OCI-LY1 (cell line): ENCODE data around the gene PRKCZ.

ENCODE experiments used
- H2AFZ ChIP-seq: fragments of 200-600 bp; sonication (generic), shearing (Covaris generic); 2 replicates; pipeline ENCODE4 v1.6.0; 2014; ENCODE audit warnings: antibody characterized with exemption, mild to moderate bottlenecking, low read length
- H3F3A ChIP-seq: fragments of 200-600 bp; sonication (generic), shearing (Covaris generic); 2 replicates; pipeline ENCODE4 v1.6.0; 2014; ENCODE audit warnings: mild to moderate bottlenecking, antibody characterized with exemption, low read length, moderate library complexity; ENCODE audit not compliant: insufficient read depth
- H3K27ac ChIP-seq: fragments of 200-600 bp; sonication (generic); 2 replicates; pipeline ENCODE4 v1.5.1; 2014; ENCODE audit warnings: low read length, mixed run types, mild to moderate bottlenecking, low read depth; ENCODE audit not compliant: poor library complexity, severe bottlenecking
- H3K27me3 ChIP-seq: fragments of 200-600 bp; sonication (generic); 2 replicates; pipeline ENCODE4 v1.6.0; 2014; ENCODE audit warnings: antibody characterized with exemption, mild to moderate bottlenecking, low read length, moderate library complexity; ENCODE audit not compliant: insufficient read depth
- H3K36me3 ChIP-seq: fragments of 200-600 bp; sonication (generic); 2 replicates; pipeline ENCODE4 v1.6.1; 2014; ENCODE audit warnings: mild to moderate bottlenecking, antibody characterized with exemption, low read length, moderate library complexity, mixed read lengths; ENCODE audit not compliant: insufficient read depth
- H3K4me1 ChIP-seq: fragments of 200-600 bp; sonication (generic); 2 replicates; pipeline ENCODE4 v1.5.1; 2014; ENCODE audit warnings: mild to moderate bottlenecking, low read length, moderate library complexity; ENCODE audit not compliant: insufficient read depth, severe bottlenecking
- H3K4me2 ChIP-seq: fragments of 200-600 bp; sonication (generic), shearing (Covaris generic); 2 replicates; pipeline ENCODE4 v1.6.1; 2014; ENCODE audit warnings: low read length
- H3K4me3 ChIP-seq: fragments of 200-600 bp; sonication (generic); 2 replicates; pipeline ENCODE4 v1.5.1; 2014; ENCODE audit warnings: low read length, low read depth, mild to moderate bottlenecking, mixed read lengths; ENCODE audit not compliant: poor library complexity, severe bottlenecking
- H3K79me2 ChIP-seq: fragments of 200-600 bp; shearing (Covaris generic); 2 replicates; pipeline ENCODE4 v1.6.1; 2016; ENCODE audit warnings: mixed run types, low read length, mixed read lengths; ENCODE audit not compliant: insufficient read depth
- H3K9ac ChIP-seq: fragments of 200-600 bp; sonication (generic), shearing (Covaris generic); 2 replicates; pipeline ENCODE4 v1.6.1; 2014; ENCODE audit warnings: mild to moderate bottlenecking, low read length, mixed read lengths
- H3K9me2 ChIP-seq: fragments of 200-600 bp; sonication (generic), shearing (Covaris generic); 2 replicates; pipeline ENCODE4 v1.6.1; 2014; ENCODE audit warnings: low read depth, mild to moderate bottlenecking, low read length, mixed read lengths
- H3K9me3 ChIP-seq: fragments of 200-600 bp; shearing (Covaris generic); 2 replicates; pipeline ENCODE4 v1.6.1; 2014; ENCODE audit warnings: low read length, mixed read lengths
- H4K20me1 ChIP-seq: fragments of 200-600 bp; sonication (generic), shearing (Covaris generic); 2 replicates; pipeline ENCODE4 v1.6.0; 2016; ENCODE audit warnings: mild to moderate bottlenecking, low read length; ENCODE audit not compliant: insufficient read depth
- EZH2 ChIP-seq: fragments of 200-600 bp; sonication (generic), shearing (Covaris generic); IDR thresholded peaks from 2 replicates; pipeline ENCODE4 v1.8.0; 2017; ENCODE audit warnings: borderline replicate concordance, mixed run types, mild to moderate bottlenecking, antibody characterized with exemption, low read length, moderate library complexity, mixed read lengths
- TF ChIP-seq, protein P1 (sequence below): fragments of 200-600 bp; sonication (generic), shearing (Covaris generic); IDR thresholded peaks from 2 replicates; pipeline ENCODE4 v1.5.1; 2017; ENCODE audit warnings: mild to moderate bottlenecking, antibody characterized with exemption, low read length, moderate library complexity, mixed read lengths

Gene PRKCZ

DNA sequence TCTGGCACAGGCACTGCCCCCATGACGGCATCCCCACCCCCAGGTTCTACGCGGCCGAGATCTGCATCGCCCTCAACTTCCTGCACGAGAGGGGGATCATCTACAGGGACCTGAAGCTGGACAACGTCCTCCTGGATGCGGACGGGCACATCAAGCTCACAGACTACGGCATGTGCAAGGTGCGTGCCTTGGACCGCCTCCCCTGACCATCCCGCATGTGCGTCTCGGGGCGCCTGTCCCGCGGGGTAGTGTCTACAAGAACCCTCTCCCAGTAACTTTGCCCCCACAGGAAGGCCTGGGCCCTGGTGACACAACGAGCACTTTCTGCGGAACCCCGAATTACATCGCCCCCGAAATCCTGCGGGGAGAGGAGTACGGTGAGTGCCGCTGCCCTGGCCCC lies 121.8 kb downstream of the PRKCZ start:
- Histone ChIP-seq H3K4me2 (no peak overlapping the region), H3K9me3 (no peaks in the 10 kb centered on the region), H3K36me3 (no peaks in the 10 kb centered on the region), H3K79me2 (no peaks in the 10 kb centered on the region), H3K9ac (no peak overlapping the region), H2AFZ (no peak overlapping the region), H3K27ac (no peak overlapping the region), H4K20me1 (no peaks in the 10 kb centered on the region), H3K4me3 (no peak overlapping the region), H3K27me3 (no peaks in the 10 kb centered on the region; the same call in 1 of the 2 replicates), H3F3A (no peaks in the 10 kb centered on the region), H3K4me1 (no peaks in the 10 kb centered on the region), H3K9me2 (no peaks in the 10 kb centered on the region)
- TF ChIP-seq, protein P1, sequence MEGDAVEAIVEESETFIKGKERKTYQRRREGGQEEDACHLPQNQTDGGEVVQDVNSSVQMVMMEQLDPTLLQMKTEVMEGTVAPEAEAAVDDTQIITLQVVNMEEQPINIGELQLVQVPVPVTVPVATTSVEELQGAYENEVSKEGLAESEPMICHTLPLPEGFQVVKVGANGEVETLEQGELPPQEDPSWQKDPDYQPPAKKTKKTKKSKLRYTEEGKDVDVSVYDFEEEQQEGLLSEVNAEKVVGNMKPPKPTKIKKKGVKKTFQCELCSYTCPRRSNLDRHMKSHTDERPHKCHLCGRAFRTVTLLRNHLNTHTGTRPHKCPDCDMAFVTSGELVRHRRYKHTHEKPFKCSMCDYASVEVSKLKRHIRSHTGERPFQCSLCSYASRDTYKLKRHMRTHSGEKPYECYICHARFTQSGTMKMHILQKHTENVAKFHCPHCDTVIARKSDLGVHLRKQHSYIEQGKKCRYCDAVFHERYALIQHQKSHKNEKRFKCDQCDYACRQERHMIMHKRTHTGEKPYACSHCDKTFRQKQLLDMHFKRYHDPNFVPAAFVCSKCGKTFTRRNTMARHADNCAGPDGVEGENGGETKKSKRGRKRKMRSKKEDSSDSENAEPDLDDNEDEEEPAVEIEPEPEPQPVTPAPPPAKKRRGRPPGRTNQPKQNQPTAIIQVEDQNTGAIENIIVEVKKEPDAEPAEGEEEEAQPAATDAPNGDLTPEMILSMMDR: no peak
- TF ChIP-seq EZH2: no peak

DNA sequence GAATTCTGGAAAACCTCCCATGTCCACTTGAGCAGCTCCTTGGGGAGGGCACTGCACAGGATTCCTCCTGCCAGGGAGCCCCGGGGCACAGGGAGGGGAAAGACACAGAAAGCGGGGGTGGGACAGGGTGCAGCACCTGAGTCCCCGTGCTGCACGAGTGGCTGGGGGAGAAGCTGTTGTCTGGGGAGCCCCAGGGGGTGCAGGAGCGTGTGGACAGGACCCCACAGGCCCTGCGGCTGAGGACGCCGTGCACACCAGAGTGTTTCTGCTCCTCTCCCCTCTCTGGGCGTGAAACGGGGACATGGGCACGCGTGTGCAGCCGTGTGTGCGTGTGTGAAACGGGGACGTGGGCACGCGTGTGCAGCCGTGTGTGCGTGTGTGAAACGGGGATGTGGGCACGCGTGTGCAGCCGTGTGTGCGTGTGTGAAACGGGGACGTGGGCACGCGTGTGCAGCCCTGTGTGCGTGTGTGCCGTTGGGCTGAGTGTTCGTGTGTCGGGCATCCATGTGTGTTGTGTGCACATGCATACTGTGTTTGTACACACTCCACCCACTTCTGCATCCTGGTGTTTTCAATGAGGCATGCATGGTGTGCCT lies 122.4 kb downstream of the PRKCZ start:
- Histone ChIP-seq H2AFZ (no peak overlapping the region), H3F3A (no peaks in the 10 kb centered on the region), H3K36me3 (no peaks in the 10 kb centered on the region), H3K79me2 (no peaks in the 10 kb centered on the region), H3K4me3 (no peak overlapping the region), H3K4me2 (no peak overlapping the region), H3K27me3 (no peaks in the 10 kb centered on the region; the same call in 1 of the 2 replicates), H3K27ac (no peak overlapping the region), H3K4me1 (no peaks in the 10 kb centered on the region), H3K9ac (no peak overlapping the region), H3K9me2 (no peaks in the 10 kb centered on the region), H4K20me1 (no peaks in the 10 kb centered on the region), H3K9me3 (no peaks in the 10 kb centered on the region)
- TF ChIP-seq EZH2: no peak
- TF ChIP-seq, protein P1: no peak

DNA sequence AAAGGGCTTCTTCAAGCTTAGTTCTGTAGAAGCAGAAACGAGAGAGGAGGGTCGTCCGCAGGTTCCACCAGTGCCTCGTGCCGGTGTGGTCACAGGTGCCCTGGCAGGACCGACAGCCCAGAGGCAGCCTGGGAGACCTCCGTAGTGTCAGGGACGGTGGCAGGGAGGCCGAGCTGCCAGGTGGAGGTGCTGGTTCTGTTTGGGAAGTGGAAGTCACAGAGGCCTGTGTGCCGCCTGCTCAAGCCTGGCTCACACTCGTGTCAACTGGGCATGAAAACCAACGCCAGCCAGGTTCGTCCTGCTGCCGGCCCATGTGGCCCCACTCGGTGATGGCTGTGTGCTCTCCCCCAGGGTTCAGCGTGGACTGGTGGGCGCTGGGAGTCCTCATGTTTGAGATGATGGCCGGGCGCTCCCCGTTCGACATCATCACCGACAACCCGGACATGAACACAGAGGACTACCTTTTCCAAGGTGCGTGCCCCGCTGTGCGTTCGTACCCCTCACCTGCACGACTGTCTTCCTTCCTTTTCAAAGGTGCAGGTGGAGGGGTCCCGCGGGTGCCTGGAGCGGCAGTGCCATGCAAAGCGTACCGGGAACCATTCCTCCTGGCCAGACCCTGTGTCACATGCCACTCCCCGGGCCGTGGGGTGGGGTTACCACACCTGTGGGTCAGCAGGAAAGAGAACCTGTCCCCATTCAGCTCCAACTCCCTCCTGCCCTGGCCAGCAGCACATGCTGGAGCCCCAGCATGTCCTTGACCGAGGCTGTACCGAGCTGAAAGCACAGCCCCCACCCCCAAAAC lies 123.5 kb downstream of the PRKCZ start:
- no peaks in the 10 kb centered on the region for H4K20me1 ChIP-seq
- H3K27me3 ChIP-seq: no peaks in the 10 kb centered on the region; the same call in 1 of the 2 replicates
- H3K79me2 ChIP-seq: no peaks in the 10 kb centered on the region
- no peak for TF ChIP-seq EZH2
- TF ChIP-seq, protein P1: no peak
- H3F3A ChIP-seq: no peaks in the 10 kb centered on the region
- H3K4me1 ChIP-seq: no peaks in the 10 kb centered on the region
- H3K4me2 ChIP-seq: no peak overlapping the region
- no peak overlapping the region for H2AFZ ChIP-seq
- no peak overlapping the region for H3K9ac ChIP-seq
- H3K27ac ChIP-seq: no peak overlapping the region
- no peaks in the 10 kb centered on the region for H3K9me3 ChIP-seq
- H3K36me3 ChIP-seq: no peaks in the 10 kb centered on the region
- H3K9me2 ChIP-seq: no peaks in the 10 kb centered on the region
- no peak overlapping the region for H3K4me3 ChIP-seq
